Measurements from ENCODE around the gene RNF114.

DNA sequence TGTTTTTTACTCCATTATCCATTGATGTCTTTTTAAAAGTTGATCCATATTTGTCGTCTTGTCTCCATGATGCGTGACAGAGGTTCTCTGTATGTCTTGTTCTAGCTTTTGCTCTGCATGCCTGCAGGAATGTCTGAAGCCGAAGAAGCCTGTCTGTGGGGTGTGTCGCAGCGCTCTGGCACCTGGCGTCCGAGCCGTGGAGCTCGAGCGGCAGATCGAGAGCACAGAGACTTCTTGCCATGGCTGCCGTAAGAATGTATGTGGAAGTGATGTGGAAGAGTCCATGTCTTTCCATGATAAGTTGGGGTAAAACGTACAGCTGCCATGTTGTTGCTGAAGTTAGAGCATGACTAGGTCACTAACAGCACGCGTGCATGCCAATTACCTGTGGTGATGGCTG is 5.3 kb downstream of the RNF114 start:
- TF ChIP-seq SIN3A (IDR thresholded peaks at IDR 0.05; ENCODE audit: borderline replicate concordance, insufficient read depth, low read length) (no peak), REST (IDR thresholded peaks at IDR 0.05; ENCODE audit: insufficient read depth in 1 of 2, low read depth in 2 of 2, low read length in 2 of 2) (no peak)
